Neural crest cell (in vitro differentiated cells): ENCODE measurements around the gene L3MBTL2. TPM values are rescaled to one million over a fixed set of nuclear protein-coding genes. Genes with fewer than 3 reads are reported as not detected.

Experiments
- DNase-seq: peaks from one replicate; pipeline ENCODE4 v3.0.0; 2021; ENCODE audit warnings: low read depth, mixed read lengths, low spot score
- H3K27ac Mint-ChIP-seq: one replicate; pipeline ENCODE4 v1.8.0; 2021; ENCODE audit warnings: mild to moderate bottlenecking, mixed read lengths; ENCODE audit not compliant: unreplicated experiment
- H3K27me3 Mint-ChIP-seq: 2 replicates; pipeline ENCODE4 v1.8.0; 2021; ENCODE audit warnings: low read depth, mild to moderate bottlenecking, mixed read lengths
- H3K36me3 Mint-ChIP-seq: 2 replicates; pipeline ENCODE4 v1.8.0; 2021; ENCODE audit warnings: low read depth, mild to moderate bottlenecking, mixed read lengths
- H3K4me1 Mint-ChIP-seq: 2 replicates; pipeline ENCODE4 v1.8.0; 2021; ENCODE audit warnings: mixed read lengths
- H3K4me3 Mint-ChIP-seq: one replicate; pipeline ENCODE4 v1.8.0; 2021; ENCODE audit warnings: mild to moderate bottlenecking, mixed read lengths
- H3K9me3 Mint-ChIP-seq: 2 replicates; pipeline ENCODE4 v1.8.0; 2021; ENCODE audit warnings: mixed read lengths
- CTCF ChIP-seq: fragments of 200-600 bp; sonication (generic); conservative IDR thresholded peaks from 2 replicates; pipeline ENCODE4 v1.5.0; 2021; ENCODE audit warnings: antibody characterized with exemption, mild to moderate bottlenecking
- long read RNA-seq: library from polyadenylated mRNA; unstranded; transcript quantifications from one replicate; pipeline ENCODE4 v2.0.0, GENCODE V29; 2020
- total RNA-seq: library from RNA; stranded (reverse); gene quantifications from 2 replicates; pipeline ENCODE4 v1.2.1, GENCODE V29; 2021

Gene L3MBTL2
- 30.6 and 32.3 TPM in 2 replicates for total RNA-seq
- long read RNA-seq, transcript L3MBTL2-201 (17 exons, 3,296 nt): major isoform, 68 of 123 reads
- long read RNA-seq, partial matches to known transcripts: 41 of 123 reads
- long read RNA-seq, other reads (novel, unspliced or antisense): 14 of 123 reads

- Mint-ChIP-seq H3K9me3 (no peaks in the 10 kb centered on the region), H3K27me3 (peaks cover 21% of the 10 kb centered on the region), H3K4me1 (peaks cover 14% of the 10 kb centered on the region), H3K36me3 (peaks cover 5% of the 10 kb centered on the region), H3K4me3 (peak within 1 kb of the TSS; percentile 98), H3K27ac (peak within 1 kb of the TSS; percentile 96)
- peak; percentile 97 for DNase-seq
- TF ChIP-seq CTCF: no peak
These were observed at the start of gene L3MBTL2 for GRCh38 chr22:41204992-41205900. L3MBTL2 (plus strand) TSS chr22:41205312; CDS start chr22:41205363, 51 bp downstream.

GRCh38 chr22:41157083-41157482, 48.0 kb upstream of the L3MBTL2 start:
- no peak for TF ChIP-seq CTCF
- H3K27me3 Mint-ChIP-seq: no peaks in the 10 kb centered on the region

GRCh38 chr22:41169157-41169556, 36.0 kb upstream of the L3MBTL2 start:
- Mint-ChIP-seq H3K27ac (no peak overlapping the region), H3K4me3 (no peak overlapping the region), H3K36me3 (peaks cover 22% of the 10 kb centered on the region), H3K27me3 (no peaks in the 10 kb centered on the region), H3K9me3 (no peaks in the 10 kb centered on the region), H3K4me1 (no peaks in the 10 kb centered on the region)
- no peak for DNase-seq
- TF ChIP-seq CTCF: no peak

More at GRCh38 chr22:41157083-41157482, 48.0 kb upstream of the L3MBTL2 start:
- H3K36me3 Mint-ChIP-seq: peaks cover 22% of the 10 kb centered on the region
- no peak for DNase-seq
- H3K4me3 Mint-ChIP-seq: no peak overlapping the region
- H3K9me3 Mint-ChIP-seq: no peaks in the 10 kb centered on the region
- H3K4me1 Mint-ChIP-seq: no peaks in the 10 kb centered on the region
- H3K27ac Mint-ChIP-seq: no peak overlapping the region

- Mint-ChIP-seq H3K27ac (no peak overlapping the region), H3K27me3 (no peaks in the 10 kb centered on the region), H3K4me1 (no peaks in the 10 kb centered on the region), H3K36me3 (peaks cover 24% of the 10 kb centered on the region), H3K9me3 (no peaks in the 10 kb centered on the region), H3K4me3 (no peak overlapping the region)
- no peak for DNase-seq
- TF ChIP-seq CTCF: no peak
These were observed 33.1 kb upstream of the L3MBTL2 start for GRCh38 chr22:41171996-41172395.

GRCh38 chr22:41175546-41175945, 29.6 kb upstream of the L3MBTL2 start:
- peaks cover 2% of the 10 kb centered on the region for H3K27me3 Mint-ChIP-seq
- H3K4me3 Mint-ChIP-seq: no peak overlapping the region
- H3K4me1 Mint-ChIP-seq: no peaks in the 10 kb centered on the region
- no peak overlapping the region for H3K27ac Mint-ChIP-seq
- no peak for TF ChIP-seq CTCF
- H3K9me3 Mint-ChIP-seq: no peaks in the 10 kb centered on the region
- no peak for DNase-seq
- peaks cover 19% of the 10 kb centered on the region for H3K36me3 Mint-ChIP-seq
